Activated CD8-positive, alpha-beta memory T cell treated with anti-CD3 and anti-CD28 coated beads for 24 hours (primary cell): ENCODE data around the gene FAM98B.

Source experiments
- DNase-seq: peaks from one replicate; pipeline ENCODE4 v3.0.0-alpha.2; 2020

The FAM98B gene

GRCh38 chr15:38512901-38513300 is 59.0 kb downstream of the FAM98B start:
- no peak for DNase-seq

GRCh38 chr15:38514601-38515000 is 60.7 kb downstream of the FAM98B start:
- no peak for DNase-seq

- DNase-seq, result no peak
Observed at GRCh38 chr15:38516626-38517025, 62.7 kb downstream of the FAM98B start.

- no peak for DNase-seq
Observed at GRCh38 chr15:38517312-38517975, 63.5 kb downstream of the FAM98B start.

GRCh38 chr15:38518084-38518483 is 64.2 kb downstream of the FAM98B start:
- peak; percentile 49 for DNase-seq

- no peak for DNase-seq
Observed at GRCh38 chr15:38520035-38520434, 66.1 kb downstream of the FAM98B start.

GRCh38 chr15:38521316-38521715 is 67.4 kb downstream of the FAM98B start:
- DNase-seq, result peak; percentile 54

- no peak for DNase-seq
Observed at GRCh38 chr15:38522922-38523321, 69.0 kb downstream of the FAM98B start.

- DNase-seq, result no peak
Observed at GRCh38 chr15:38524156-38524555, 70.2 kb downstream of the FAM98B start.

- no peak for DNase-seq
Observed at GRCh38 chr15:38525489-38525888, 71.6 kb downstream of the FAM98B start.

- DNase-seq, result no peak
Observed at GRCh38 chr15:38526158-38526557, 72.2 kb downstream of the FAM98B start.

GRCh38 chr15:38528294-38528693 is 74.4 kb downstream of the FAM98B start:
- no peak for DNase-seq

GRCh38 chr15:38530113-38530512 is 76.2 kb downstream of the FAM98B start:
- peak; percentile 64 for DNase-seq

GRCh38 chr15:38531509-38531908 is 77.6 kb downstream of the FAM98B start:
- peak; percentile 43 for DNase-seq

- DNase-seq, result peak; percentile 47
Observed at GRCh38 chr15:38532728-38533127, 78.8 kb downstream of the FAM98B start.

GRCh38 chr15:38533416-38533915 is 79.5 kb downstream of the FAM98B start:
- peak; percentile 54 for DNase-seq

- DNase-seq, result peak; percentile 55
Observed at GRCh38 chr15:38533926-38534325, 80.0 kb downstream of the FAM98B start.

GRCh38 chr15:38534691-38535090 is 80.8 kb downstream of the FAM98B start:
- peak; percentile 54 for DNase-seq

- DNase-seq, result peak; percentile 47
Observed at GRCh38 chr15:38535491-38536200, 81.7 kb downstream of the FAM98B start.

GRCh38 chr15:38536201-38536676 is 82.3 kb downstream of the FAM98B start:
- DNase-seq, result peak; percentile 37
